GM18858 (cell line): Measurements from ENCODE around the gene KIF5A.
"Not testable (repeated sequence)": the region's sequence is repeated elsewhere in the genome, so short reads cannot be mapped to it uniquely, and the experiment has no call there.

Source experiments
- ATAC-seq: cut with Tn5 transposase; IDR thresholded peaks from one replicate; pipeline ENCODE4 v1.9.1; 2021; ENCODE audit not compliant: unreplicated experiment

Gene KIF5A

DNA sequence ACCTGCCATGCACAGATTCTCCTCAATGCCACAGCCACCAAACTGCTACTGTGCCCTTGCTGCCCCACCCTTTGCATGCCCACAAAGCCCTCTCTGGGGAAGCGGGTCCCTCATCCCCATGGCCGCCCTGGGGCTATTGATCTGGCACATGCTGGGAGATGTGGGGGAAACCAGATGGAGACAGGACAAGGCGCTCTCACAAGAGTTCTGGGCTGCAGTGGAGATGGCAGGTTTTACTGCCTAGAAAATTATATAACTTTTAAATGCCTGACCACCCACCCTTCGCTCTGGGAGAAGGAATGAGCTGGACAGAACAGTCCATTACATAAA, 30.6 kb downstream of the KIF5A start:
- no peak for ATAC-seq

DNA sequence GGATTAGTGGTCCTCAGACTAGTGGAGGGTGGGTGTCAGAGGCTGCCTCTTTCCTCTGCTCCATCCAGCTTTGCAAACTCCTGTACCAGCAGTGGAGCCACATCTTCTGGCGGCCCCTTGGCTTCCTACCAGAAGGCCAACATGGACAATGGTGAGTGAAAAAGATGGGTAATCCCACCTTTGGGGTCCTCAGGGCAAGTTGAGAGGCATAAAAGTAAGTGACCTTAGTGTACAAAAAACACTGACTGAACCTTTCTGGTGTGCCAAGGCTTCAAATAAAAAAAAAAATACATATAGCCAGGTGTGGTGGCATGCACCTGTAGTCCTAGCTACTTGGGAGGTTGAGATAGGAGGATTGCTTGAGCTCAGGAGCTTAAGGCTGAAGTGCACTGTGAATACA, 32.0 kb downstream of the KIF5A start:
- ATAC-seq: no peak

DNA sequence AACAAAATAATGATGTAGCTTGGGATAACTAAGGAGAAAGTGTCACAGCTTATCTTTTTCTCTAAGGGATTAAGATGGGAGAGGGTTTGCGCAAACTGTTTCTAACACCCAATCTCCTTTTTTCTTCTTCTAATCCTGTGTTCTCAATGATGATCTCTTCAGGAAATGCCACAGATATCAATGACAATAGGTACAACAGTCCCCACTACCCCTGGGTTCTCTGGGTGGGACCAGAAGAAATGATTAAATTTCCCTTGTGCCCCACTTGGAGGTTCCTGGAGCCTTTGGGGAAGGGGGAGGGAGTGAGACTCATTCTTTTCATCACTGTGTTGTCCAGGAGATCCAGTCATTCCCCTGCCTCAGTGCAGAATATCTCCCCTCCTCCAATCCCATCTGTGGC, 32.6 kb downstream of the KIF5A start:
- ATAC-seq: no peak

DNA sequence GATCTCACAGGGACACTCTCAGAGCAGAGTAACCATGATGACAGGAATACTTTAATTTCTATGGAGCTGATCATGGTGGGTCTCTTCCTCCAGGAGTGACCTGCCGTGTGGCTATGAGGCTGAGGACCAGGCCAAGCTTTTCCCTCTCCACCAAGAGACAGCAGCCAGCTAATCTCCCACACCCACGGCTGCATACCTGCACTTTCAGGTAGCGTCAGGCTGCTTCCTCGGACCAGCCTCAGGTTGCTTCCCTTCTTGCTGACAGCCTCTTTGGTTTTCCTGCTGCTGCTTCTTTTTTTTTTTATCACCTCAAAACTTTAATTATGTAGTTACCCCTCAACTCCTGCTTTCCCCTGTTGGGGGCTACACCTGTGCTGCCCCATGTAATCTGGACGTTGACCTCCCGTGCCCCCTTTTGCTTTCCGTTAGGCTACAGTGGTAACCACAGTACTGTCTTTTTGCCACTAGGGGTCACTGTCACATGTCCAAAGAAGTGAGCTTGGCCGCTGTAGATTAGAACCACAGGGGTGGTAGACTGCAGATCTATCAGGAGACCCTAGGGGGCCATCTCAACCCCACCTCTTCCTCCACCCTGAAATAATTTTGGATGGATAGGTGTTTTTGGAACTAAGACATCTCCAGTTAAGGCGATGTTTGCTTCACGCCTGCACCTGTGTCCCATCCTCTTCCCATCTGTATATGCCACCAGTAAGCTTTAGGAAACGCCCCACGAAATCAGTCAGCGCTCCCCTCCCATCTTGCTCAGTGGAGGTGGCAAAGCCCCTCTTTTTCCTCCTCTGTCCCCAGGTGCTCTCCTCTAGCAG, 33.4 kb downstream of the KIF5A start:
- ATAC-seq: peak; percentile 87

DNA sequence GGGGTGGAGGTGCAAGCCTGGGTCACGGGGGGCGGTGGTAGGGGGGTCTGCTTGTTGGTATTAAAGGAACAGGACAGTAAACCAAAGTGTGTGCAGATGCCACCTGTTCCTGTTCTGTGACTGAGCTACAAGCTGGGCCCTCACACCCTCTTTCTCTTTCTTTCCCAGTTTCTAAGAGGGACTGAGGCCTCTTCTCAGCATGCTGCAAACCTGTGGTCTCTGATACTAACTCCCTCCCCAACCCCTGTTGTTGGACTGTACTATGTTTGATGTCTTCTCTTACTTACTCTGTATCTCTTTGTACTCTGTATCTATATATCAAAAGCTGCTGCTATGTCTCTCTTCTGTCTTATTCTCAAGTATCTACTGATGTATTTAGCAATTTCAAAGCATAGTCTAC, 34.2 kb downstream of the KIF5A start:
- ATAC-seq: no peak

DNA sequence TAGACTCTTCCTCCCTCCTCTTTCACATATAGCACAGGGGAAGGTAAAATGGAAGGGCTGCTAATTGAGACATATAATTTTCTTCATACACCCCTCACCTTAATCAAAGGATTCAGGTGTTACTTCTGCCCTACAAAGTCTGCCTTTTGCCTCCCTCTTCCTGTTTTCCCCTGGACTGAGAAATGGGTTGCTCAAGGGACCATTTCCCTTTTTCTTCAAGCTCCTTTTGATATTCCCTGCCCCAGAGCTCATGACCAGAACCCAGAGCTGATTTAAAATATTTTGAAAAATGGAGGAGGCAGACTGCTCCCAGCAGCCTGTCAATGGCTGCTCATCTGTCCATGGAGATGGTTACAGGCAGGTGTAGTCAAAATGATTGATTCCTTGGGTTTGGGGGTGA, 34.8 kb downstream of the KIF5A start:
- no peak for ATAC-seq

DNA sequence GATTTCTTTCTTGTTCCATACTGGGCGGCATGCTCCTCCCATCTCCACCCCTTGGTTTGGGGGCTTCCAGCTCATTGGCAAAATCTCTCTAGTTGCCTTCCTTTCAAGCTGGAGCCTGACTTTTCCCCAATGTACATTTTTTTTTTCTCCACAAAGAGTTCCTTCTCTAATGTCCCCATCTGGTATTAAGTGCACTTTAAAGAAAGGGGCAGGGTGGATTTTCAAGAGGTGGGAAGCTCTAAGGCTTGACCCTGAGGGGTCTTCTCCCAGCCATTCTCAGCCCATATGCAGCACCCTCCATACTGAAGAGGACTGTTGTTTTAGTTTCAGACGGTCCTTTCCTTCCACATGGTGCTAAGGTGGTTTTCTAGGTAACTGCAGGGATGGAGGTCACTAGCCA, 35.3 kb downstream of the KIF5A start:
- ATAC-seq: no peak

DNA sequence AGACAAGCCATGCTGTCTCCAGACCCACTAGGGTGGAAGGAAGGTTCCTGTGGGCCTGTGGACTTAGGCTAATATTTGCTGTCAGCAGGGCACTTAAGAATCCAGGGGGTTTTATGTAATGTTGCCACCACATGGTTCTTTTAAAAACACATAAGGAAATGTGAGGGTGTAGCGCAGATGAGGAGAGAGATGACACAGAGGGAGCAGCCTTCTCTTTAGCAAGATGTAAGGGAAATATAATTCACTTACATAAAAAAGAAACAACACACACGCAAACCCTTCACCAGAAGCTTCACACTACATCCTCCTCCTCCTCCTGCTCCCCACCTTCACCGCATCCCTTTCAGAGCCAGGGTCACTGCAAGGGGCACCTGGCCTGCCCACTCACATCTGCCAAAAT, 36.3 kb downstream of the KIF5A start:
- no peak for ATAC-seq

DNA sequence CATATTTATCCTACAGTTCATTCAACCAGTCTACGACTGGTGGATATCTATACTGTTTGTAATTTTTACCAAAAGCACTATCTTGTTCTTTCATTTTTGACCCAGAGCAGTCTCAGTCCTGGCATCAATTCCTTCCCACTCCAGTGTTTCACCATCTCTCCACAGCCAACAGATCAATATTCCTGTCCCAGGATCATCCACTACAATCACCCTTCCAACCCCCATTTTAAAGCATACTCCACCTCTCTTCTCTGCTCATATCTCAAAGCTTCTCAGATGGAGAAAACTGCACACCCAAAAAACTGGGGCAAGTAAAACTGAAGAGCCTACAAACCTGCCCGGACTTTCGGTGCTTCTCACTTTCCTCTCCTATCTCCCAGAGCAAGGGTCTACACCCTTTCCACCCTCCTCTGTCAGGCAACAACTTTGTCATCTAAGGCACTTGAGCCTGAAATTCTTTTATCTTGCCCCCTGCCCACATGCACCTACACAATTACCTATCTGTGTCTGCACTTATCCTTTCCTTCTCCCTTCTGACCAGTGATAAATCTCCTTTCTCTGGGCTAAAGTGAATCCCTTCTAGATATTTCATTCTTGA, 37.1 kb downstream of the KIF5A start:
- ATAC-seq: no peak

DNA sequence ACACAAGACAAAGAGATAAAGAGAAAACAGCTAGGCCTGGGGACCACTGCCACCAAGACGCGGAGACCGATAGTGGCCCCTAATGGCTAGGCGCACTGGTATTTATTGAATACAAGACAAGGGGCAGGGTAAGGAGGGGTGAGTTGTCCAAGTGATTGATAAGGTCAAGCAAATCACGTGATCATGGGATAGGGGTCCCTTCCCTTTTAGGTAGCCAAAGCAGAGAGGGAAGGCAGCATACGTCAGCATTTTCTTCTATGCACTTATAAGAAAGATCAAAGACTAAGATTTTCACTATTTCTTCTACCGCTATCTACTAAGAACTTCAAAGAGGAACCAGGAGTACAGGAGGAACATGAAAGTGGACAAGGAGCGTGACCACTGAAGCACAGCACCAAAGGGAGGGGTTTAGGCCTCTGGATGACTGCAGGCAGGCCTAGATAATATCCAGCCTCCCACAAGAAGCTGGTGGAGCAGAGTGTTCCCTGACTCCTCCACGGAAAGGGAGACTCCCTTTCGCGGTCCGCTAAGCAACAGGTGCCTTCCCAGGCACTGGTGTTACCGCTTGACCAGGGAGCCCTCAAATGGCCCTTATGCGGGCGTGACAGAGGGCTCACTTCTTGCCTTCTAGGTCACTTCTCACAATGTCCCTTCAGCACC, 39.2 kb downstream of the KIF5A start:
- not testable (repeated sequence) for ATAC-seq

DNA sequence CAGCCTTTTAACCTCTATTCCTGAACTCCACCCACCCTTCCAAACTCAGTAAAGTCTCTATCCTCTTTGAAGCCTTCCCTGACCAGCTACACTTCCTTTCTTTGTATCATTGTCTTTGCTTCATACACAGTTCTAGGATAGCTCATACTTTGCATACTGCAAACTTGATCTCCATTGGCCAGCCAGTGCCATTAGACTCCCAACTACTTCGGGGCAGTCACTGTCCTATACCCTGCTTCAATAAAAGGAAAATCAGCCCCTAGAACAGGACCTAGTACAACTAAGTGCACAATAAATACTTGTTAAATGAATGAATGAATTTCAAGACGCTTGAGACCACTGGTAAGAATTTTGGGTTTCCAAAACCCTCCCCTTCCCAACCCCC, 40.6 kb downstream of the KIF5A start:
- no peak for ATAC-seq

DNA sequence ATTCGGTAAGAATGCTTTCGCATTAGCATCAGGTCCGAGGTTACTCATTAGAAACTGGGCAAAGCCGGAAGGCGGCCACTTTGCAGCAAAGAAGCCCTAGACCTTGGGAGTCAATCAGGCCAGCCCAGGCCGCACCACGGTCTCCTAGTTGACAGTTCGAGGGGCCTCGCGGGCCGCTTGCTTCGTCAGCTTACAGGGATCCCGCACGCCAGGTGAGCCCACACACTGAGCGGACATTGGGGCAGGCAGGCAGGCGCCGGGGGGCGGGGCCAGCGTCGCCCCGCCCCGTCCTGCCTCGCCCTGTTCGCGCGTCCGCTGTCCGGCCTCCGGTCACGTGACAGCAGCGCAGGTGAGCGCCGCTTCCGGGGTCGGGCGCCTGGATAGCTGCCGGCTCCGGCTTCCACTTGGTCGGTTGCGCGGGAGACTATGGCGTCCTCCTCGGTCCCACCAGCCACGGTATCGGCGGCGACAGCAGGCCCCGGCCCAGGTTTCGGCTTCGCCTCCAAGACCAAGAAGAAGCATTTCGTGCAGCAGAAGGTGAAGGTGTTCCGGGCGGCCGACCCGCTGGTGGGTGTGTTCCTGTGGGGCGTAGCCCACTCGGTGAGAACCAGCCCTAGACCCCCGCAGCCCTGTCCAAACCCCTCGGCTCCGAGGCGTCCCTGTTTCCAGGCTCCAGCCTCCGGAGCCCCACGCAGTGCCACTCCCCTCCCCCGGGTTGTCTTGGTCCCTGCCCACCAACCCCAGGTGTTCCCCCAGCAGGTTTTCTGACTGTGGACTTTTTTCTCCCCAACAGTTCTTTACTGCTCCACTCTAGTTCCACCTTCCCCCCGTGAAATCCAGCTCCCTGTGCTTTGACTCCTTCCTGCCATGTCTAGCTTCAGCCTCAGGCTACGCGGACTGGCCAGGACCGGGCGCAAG, 41.3 kb downstream of the KIF5A start, which contains the start of gene PIP4K2C:
TSS of gene PIP4K2C (plus strand) at position 329 of the 918 bp plus-strand sequence. CDS start at position 427, 98 bp downstream.
- peak; percentile 81 for ATAC-seq

DNA sequence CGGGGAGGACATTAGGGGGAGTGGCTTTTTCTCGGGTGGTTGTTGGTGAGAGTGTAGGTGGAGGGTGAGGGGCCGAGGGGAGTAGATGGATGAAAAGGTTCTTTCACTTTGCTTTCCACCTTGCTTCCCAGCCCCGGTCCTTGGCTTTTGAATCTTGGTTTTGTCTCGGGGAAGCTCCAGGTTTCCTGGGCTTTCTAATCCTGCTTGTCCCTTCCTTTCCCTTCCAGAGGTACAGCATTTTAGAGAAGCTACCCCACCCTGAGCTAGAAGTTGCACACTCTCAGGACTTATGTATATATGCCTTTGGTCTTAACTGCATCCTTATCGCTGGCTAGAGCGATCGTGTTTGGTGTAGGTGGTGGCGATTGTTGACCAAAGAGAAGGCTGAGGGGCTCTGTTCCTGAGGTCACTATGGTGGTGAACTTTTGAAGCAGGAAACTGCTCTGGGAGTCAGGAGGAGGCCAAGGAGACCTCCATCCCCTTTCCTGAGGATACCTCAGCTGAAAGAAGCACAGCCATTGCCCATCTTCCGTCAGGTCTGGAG, 42.0 kb downstream of the KIF5A start:
- ATAC-seq: no peak

DNA sequence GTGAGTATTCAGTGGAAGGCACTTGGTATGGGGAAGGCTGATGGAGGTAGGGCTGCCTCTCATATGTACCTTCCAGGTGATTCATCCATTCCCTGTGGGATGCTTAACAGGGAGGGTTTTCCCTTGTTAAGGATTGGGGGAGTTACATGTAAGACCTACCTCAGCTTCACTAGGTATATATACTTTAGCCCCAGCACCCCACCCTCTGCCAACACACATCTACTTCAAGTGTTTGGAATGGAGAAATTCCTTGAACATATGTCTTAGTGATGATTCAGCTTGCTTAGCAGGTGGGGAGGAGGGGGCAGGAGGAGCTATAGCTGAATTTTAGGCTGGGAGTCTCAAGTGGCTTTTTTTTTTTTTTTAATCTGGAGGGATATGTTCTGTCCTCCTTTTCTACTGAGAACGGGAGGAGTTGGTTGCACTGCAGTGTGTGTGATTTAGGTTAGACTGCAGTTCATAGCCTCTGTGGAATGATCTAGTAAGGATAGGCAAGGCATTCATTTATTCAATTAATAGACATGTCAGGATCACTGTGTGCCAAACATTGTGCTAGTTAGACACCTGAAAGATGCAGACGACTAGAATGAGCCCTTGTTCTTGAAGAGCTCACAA, 42.8 kb downstream of the KIF5A start:
- no peak for ATAC-seq

DNA sequence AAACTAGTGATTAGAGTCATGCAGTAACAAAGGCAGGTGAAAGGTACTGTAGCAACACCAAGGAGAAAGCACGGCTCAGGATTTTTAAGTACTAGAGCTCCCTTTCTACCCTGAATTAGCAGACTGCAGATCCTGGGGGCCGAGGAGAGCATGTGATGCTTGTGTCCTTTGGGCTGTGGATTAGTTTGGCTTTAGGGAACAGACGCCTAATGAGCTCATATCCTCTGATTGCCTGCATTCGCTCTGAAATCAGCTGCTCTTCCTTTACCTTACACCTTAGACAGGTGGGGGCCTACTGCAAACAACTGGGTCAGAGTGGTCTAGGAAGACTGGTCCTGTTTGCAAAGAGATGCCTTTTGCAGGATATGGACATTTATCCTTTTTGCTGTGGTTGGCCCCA, 43.3 kb downstream of the KIF5A start:
- ATAC-seq: no peak

DNA sequence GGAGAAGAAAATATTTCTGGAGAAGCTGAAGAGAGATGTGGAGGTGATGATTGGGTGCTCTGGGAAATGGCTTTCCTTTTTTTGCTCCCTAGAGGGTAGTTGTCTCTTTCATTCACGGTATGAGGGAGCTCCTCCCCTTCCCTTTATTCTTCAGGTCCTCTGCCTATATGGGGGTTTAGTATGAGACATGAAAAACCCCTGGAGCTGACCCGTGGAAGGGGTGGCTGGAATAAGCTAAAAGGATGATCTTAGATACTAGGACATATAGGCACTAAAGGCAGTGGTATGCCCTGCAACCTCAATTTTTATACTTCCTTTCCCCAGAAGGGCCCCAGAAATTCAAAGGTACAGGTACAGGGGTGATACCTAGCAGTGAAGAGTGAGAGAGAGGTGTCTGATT, 50.6 kb downstream of the KIF5A start:
- no peak for ATAC-seq

DNA sequence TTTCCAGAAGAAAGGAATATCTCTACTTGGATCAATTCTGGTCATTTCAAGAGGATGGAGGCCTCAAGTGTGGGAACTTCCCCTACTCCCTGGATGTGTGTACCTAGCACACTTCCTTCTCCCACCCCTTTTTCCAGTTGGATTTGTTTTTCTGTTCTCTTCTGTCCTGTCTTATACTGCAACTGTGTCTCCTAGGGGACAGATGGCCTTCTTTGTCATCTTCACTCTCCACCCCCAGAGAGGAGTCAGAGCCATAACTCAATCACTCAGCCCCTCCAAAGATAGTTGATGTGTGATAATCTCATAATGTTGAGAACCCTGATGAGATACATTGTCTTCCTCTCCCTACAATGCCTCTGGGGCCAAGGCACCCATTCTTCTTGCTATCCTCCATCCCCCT, 52.7 kb downstream of the KIF5A start:
- ATAC-seq: no peak

DNA sequence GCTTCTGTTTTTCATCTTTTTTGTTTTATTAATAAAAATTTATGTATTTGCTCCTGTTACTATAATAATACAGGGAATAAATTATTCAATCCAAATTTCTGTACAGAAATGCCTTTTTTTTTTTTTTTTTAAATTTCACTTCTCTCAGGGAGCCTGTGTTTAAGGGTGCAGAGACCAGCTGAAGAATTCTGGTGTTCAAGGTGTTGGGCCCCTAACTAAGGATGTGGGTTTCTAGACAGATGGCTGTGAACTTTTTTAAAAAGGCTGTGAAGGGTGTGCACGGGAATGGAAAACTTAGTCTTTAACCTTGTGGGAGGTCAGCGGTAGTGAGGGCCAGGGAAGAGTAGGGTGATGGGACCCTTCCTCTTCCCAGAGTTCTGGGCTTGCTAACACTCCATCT, 53.5 kb downstream of the KIF5A start:
- no peak for ATAC-seq

DNA sequence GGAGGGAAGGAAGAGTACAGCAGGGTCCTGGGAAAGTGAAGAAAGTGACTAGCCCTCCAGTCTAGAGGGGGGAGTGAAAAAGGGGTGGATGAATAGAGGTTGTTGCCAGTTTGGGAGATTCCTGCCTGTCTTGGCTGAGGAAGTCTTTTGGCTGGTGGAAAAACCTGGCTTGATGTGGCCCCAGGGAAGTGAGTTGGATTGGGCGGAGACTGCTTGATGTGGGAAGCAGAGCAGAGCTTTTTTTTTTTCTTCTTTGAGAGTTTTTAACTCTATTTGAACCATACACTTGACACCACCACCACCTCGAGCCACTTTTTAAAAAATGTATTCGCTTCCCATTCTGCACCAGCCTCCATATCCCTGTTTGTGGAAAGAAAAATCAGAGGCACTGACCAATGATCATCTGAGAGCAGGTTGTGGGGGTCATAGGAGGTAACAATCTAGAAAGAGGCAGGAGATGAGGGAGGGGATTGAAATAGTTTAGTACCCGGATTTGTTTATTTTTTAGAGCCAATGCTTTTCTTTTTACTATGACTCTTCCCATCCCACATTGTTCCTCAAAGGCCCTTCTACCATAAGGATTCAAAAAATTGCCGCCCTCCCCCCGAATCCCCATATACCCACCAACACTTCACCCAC, 54.1 kb downstream of the KIF5A start:
- no peak for ATAC-seq

DNA sequence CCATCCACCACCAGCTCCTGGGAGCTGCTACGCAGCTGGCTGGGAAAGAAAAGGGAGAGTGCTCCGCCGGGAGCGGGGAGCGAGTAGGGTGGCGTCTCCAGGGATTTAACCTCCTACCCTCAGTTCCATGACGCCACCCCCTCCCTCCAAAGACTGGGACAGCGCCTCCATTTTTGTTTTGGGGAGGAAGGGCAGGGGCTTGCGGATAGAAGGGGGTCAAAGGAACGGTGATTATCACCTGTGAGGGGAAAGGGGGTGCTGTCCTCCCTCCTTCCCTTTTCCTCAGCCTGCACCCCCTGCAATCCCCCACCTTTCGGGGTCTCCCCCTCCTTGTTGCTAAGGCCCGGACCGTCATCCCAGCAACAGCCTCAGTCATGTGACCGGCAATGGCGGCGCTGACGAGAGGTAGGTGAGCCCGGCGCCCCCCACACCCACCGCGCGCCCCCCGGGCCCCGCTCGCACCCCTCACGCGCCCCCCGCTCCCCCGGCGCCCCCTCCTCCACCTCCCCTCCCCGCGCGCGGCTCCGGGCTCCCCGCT, 54.7 kb downstream of the KIF5A start, which contains the start of gene DTX3:
TSS of gene DTX3 (plus strand) at position 371 of the 538 bp plus-strand sequence. CDS start 1,694 bp downstream, outside the sequence.
- no peak for ATAC-seq
